HG03520 (cell line): ENCODE measurements around the gene MTHFD2.

ENCODE experiments used
- ATAC-seq: cut with Tn5 transposase; IDR thresholded peaks from one replicate; pipeline ENCODE4 v1.9.1; 2021; ENCODE audit warnings: mild to moderate bottlenecking, moderate library complexity; ENCODE audit not compliant: unreplicated experiment

Gene MTHFD2

GRCh38 chr2:74260495-74260894 lies 62.1 kb downstream of the MTHFD2 start:
- no peak for ATAC-seq

GRCh38 chr2:74261204-74261864 lies 62.9 kb downstream of the MTHFD2 start:
- no peak for ATAC-seq

- ATAC-seq = no peak
These were observed 64.3 kb downstream of the MTHFD2 start for GRCh38 chr2:74262681-74263080.

DNA sequence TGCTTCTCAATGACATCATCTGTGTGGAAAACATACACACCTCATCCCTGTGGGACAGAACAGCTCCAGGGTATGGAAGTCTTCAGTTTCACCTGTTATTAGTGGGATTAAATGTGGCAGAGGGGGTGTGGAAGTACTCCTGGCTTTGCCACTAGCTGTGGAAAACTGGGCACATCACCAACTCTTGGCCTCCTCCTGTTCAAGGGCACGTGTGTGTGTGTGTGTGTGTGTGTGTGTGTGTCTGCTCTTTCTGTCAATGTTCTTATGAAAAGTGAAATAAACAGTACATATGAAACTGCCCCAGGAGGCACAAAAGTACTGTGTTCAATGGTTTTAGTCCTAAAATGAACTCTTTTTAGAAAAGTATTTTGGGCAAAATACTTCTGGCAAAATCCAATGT lies 65.9 kb downstream of the MTHFD2 start:
- no peak for ATAC-seq

DNA sequence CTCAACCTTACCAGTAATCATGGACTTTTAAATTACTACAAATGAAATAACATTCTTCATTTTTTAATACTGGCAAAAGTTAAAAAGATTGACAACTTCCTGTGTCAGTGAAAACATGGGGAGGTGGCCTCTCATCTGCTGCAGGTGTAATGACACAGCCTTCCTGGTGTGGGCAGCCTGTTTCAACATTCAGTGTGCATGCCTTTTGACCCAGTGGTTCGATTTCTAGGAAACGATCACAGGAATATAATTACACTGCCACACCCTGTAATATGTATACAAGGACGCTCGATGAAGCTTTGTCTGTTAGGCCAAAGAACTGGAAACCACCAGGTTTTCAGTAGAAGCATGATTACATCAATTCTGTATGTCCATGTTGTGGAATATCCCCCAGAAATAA lies 68.7 kb downstream of the MTHFD2 start:
- no peak for ATAC-seq
